ENCODE measurements around the gene RIT2. TPM values are rescaled to one million over a fixed set of nuclear protein-coding genes. Genes with fewer than 3 reads are reported as not detected.

The RIT2 gene
- total RNA-seq, 1 experiment from 2014 or later: 1.5 TPM

GRCh38 chr18:42864876-42865275 is 250.6 kb downstream of the RIT2 start:
- Mint-ChIP-seq H3K36me3 (no peaks in the 10 kb centered on the region), H3K27me3 (ENCODE audit: low read depth) (no peaks in the 10 kb centered on the region), H3K4me1 (no peaks in the 10 kb centered on the region), H3K4me3 (no peak overlapping the region), H3K9me3 (peaks cover 5% of the 10 kb centered on the region; the same call in 1 of the 2 replicates), H3K27ac (no peak overlapping the region)
- CTCF ChIA-PET: no interaction called here
- no peak for DNase-seq (ENCODE audit: low spot score)
- TF ChIP-seq KAT7 (CRISPR knock-in tag; IDR thresholded peaks at IDR 0.05; ENCODE audit: borderline replicate concordance): no peak
- no peak for TF ChIP-seq FOXP4 (CRISPR knock-in tag; IDR thresholded peaks at IDR 0.05)
- TF ChIP-seq SMAD4 (CRISPR knock-in tag; IDR thresholded peaks at IDR 0.05): no peak
- no peak for TF ChIP-seq ZBTB43 (CRISPR knock-in tag; IDR thresholded peaks at IDR 0.05)
- no peak for TF ChIP-seq SOX15 (CRISPR knock-in tag; IDR thresholded peaks at IDR 0.05)
- TF ChIP-seq ZNF232 (CRISPR knock-in tag; IDR thresholded peaks at IDR 0.05): no peak
- TF ChIP-seq ZNF219 (CRISPR knock-in tag; IDR thresholded peaks at IDR 0.05; ENCODE audit: borderline replicate concordance): no peak
- no peak for TF ChIP-seq GABPB1 (CRISPR knock-in tag; IDR thresholded peaks at IDR 0.05)
- no peak for TF ChIP-seq ZNF423 (CRISPR knock-in tag; IDR thresholded peaks at IDR 0.05)
- no peak for TF ChIP-seq ELF4 (CRISPR knock-in tag; IDR thresholded peaks at IDR 0.05; ENCODE audit: low read depth)
- TF ChIP-seq ZNF425 (CRISPR knock-in tag; conservative IDR thresholded peaks at IDR 0.05): no peak
- TF ChIP-seq ZNF281 (CRISPR knock-in tag; IDR thresholded peaks at IDR 0.05): no peak
- TF ChIP-seq ETV6 (CRISPR knock-in tag; IDR thresholded peaks at IDR 0.05): no peak
- no peak for TF ChIP-seq NR2C2 (CRISPR knock-in tag; IDR thresholded peaks at IDR 0.05)
- TF ChIP-seq ZSCAN18 (CRISPR knock-in tag; IDR thresholded peaks at IDR 0.05): no peak
- no peak for ATAC-seq
- POLR2A ChIA-PET: interaction anchor here (0.5 kb wide), 1 partner anchor 858 kb away, joined by 4 read pairs; no protein-coding TSS in a partner anchor

GRCh38 chr18:42861271-42861670 is 254.2 kb downstream of the RIT2 start:
- H3K9me3 Mint-ChIP-seq: no peaks in the 10 kb centered on the region
- ChIA-PET CTCF (no interaction called here), POLR2A (no interaction called here)
- H3K36me3 Mint-ChIP-seq: no peaks in the 10 kb centered on the region
- H3K27me3 Mint-ChIP-seq (ENCODE audit: low read depth): no peaks in the 10 kb centered on the region
- H3K4me3 Mint-ChIP-seq: no peak overlapping the region
- ATAC-seq (no peak), DNase-seq (ENCODE audit: low spot score) (no peak)
- no peak overlapping the region for H3K27ac Mint-ChIP-seq
- no peaks in the 10 kb centered on the region for H3K4me1 Mint-ChIP-seq
- TF ChIP-seq MYBL2 (CRISPR knock-in tag; IDR thresholded peaks at IDR 0.05): no peak
- no peak for TF ChIP-seq CBFB (CRISPR knock-in tag; IDR thresholded peaks at IDR 0.05; ENCODE audit: low read depth)
- TF ChIP-seq CREM (CRISPR knock-in tag; IDR thresholded peaks at IDR 0.05): no peak
- no peak for TF ChIP-seq ARID4B (CRISPR knock-in tag; IDR thresholded peaks at IDR 0.05; ENCODE audit: borderline replicate concordance)
- TF ChIP-seq MXD4 (CRISPR knock-in tag; IDR thresholded peaks at IDR 0.05; ENCODE audit: borderline replicate concordance): no peak
- TF ChIP-seq FOXK1 (CRISPR knock-in tag; IDR thresholded peaks at IDR 0.05): no peak

All from WTC11 (cell line).